Measurements from ENCODE around the gene RC3H2.
"Not testable (repeated sequence)": the region's sequence is repeated elsewhere in the genome, so short reads cannot be mapped to it uniquely, and the experiment has no call there.

The RC3H2 gene

DNA sequence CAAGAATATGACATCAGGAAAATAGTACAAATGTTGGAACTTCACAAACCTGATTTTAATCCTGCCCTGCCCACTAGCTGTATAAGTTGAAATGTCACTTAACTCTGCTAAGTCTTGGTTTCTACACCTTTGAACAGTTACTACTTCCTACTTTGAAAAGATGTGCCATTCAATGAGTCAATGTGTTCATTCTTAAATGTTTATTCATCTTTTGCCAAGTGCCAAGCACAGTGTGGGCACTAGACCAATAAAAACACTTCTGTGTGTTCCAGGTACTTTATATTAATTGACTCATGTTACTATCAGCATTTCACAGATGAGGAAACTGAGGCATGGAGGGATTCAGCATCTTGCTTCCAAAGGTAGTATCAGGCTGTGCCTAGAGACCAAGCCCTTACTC lies 89.6 kb downstream of the RC3H2 start:
- no peak for DNase-seq
- intact Hi-C loops (cut with DNase I) = loop anchor here (10.0 kb wide), 3 partner anchors 461 to 721 kb away; partner anchors contain the start of gene TTLL11

DNA sequence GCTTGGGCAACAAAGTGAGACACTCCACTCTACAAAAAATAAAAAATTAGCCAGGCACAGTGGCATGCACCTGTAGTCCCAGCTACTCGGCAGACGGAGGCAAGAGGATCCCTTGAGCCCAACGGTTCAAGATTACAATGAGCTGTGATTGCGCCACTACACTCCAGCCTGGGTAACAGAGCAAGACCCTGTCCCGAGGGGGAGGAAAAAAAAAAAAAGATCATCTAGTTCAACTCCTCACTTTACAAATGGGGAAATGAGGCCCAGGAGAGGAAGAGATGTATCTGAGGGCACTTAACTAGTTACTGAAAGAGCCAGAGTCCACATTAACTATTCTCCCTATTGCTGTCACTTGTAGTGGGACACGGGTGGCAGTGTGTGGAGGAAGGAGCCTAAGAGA lies 90.6 kb downstream of the RC3H2 start:
- DNase-seq = no peak
- intact Hi-C loops (cut with DNase I) = loop anchor here (10.0 kb wide), 3 partner anchors 460 to 720 kb away; partner anchors contain the start of gene TTLL11

DNA sequence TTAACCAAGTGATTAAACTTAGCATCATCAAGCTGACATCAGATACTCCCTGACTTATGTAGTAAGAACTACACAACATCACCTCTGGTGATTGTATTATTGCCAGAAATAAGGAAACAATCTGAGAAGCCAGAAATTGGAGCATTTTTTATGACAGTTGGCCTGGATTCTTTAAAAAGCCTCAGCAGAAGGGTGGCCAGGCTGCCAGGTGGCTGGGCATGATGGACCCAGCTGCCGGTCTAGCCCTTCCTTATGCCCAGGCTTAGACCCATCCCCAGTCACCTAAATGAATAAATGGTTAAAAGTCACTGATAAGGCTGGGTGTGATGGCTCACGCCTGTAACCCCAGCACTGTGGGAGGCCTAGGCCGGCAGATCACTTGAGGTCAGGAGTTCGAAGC lies 92.4 kb downstream of the RC3H2 start:
- intact Hi-C loops (cut with DNase I) = loop anchor here (10.0 kb wide), 3 partner anchors 458 to 718 kb away; partner anchors contain the start of gene TTLL11
- DNase-seq = no peak

DNA sequence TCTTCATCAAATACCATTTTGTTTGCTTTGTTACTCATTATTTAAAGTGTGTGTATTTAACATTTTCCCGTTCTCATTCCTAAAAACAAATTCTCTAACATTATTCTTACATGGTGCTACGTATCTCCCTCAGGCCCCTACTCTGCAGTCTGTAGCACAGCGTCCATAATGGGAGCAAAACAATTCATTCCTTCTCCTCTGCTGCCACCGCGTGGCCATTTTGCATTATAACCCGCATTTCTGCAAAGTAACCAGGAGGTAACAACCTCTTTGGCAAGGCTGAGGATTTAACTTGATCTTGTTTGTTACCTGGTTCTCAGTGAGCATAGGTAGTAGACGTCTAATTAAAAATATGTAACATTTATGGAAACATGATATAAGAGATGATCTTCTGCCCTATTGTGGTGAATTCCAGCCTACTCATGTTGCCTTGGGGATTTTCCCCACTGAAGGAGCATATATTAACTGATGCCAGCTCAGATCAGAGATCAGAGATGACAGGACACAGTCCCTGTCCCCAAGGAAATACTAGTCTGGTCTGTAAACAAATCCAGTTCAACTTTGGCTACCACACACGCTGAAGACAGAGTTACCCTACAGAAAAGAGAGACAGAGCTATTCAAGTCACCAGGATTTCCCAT lies 94.7 kb downstream of the RC3H2 start:
- DNase-seq = peak; percentile 64 to 96 (median 84)
- intact Hi-C loops (cut with DNase I) = loop anchor here (1.0 to 10.0 kb wide), 4 partner anchors 345 to 716 kb away; partner anchors contain the start of gene TTLL11

DNA sequence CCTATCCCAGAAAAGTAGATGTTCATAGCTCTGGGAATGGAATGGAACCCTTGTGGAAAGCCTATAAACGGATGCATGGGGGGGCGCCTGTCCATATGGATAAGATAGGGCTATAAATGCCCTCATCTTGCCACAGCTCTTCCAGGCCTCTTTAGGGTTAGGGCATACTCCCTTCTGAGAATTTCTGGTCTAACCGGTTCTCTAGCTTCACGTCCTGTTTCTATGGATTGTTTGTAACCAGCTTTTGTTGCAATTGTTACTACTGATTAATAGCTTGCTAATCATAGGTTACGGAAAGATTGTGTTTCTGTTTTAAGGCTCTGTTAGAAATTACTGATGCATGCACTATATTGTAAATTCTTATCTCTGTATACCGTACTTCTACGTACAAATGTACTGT lies 95.9 kb downstream of the RC3H2 start:
- DNase-seq; intact Hi-C loops (cut with DNase I): not testable (repeated sequence)

DNA sequence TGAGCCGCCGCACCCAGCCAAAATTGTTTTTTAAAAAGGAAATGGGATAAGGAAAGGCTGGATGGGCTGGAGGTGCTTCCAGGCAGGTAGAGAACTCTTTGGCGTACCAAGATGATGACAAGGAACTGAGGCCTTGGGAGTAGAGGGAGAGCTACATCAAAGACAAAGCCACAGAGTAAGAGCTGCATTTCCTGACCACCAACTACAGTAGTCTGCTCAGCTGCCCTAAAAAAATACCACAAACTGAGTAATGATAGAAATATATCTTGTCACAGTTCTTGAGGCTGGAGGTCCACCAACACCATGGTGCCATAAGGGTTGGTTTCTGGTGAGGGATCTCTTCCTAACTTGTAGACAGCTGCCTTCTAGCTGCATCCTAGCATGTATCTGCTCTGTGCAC lies 97.0 kb downstream of the RC3H2 start:
- intact Hi-C loops (cut with DNase I) = no loop called here
- no peak for DNase-seq

DNA sequence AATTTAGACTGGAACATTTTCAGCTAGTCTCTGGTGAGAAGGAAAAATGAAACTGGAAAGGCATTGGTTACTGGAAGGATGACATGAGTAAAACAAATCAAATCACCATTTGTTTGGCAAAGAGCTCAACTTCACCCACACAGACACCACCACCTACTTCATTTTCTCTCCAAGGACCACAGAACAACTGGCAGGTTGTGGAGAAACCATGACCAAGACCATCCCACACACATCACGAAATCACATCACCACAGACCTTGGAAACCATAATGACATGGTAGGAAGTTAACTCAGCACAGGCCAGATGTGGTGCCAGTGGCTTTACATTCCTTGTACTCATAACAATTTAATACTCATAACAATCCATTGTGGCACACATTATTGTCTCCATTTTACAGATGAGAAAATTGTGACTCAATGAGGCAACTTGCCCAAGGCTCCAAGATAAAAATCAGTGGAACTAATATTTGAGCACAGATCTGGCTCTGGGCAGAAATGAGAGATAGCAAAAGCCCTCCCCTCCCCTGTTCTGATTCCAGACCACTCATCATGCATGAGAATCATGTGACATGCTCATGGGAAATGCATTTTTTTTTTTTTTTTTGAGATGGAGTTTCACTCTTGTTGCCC lies 97.8 kb downstream of the RC3H2 start:
- DNase-seq = no peak
- intact Hi-C loops (cut with DNase I) = no loop called here

DNA sequence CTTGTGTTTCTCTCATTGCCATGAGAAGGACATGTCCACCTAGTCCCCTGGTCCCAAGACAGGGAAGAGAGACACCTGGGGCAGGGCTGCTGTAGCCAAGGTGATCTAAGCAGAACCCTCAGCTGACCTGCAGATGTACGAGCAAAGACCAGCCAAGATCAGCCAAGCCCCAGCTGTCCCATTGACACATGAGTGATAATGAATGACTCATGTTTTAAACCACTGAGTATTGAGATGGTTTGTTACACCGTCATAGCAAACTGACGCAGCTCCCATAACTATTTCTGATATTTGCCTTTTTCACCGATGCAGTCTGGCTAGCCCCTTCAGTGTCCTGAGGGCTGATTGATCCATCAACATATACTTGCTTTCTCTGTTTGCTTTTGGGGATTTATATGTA lies 98.5 kb downstream of the RC3H2 start:
- DNase-seq = no peak
- intact Hi-C loops (cut with DNase I) = no loop called here

DNA sequence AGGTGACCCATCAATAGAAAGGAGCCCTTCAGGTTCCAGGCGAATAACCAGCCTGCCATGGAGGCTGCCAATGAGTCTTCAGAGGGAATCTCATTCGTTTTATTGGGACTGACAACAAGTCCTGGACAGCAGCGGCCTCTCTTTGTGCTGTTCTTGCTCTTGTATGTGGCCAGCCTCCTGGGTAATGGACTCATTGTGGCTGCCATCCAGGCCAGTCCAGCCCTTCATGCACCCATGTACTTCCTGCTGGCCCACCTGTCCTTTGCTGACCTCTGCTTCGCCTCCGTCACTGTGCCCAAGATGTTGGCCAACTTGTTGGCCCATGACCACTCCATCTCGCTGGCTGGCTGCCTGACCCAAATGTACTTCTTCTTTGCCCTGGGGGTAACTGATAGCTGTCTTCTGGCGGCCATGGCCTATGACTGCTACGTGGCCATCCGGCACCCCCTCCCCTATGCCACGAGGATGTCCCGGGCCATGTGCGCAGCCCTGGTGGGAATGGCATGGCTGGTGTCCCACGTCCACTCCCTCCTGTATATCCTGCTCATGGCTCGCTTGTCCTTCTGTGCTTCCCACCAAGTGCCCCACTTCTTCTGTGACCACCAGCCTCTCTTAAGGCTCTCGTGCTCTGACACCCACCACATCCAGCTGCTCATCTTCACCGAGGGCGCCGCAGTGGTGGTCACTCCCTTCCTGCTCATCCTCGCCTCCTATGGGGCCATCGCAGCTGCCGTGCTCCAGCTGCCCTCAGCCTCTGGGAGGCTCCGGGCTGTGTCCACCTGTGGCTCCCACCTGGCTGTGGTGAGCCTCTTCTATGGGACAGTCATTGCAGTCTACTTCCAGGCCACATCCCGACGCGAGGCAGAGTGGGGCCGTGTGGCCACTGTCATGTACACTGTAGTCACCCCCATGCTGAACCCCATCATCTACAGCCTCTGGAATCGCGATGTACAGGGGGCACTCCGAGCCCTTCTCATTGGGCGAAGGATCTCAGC lies 104.8 kb downstream of the RC3H2 start, which contains the start of gene OR1K1:
Gene OR1K1, plus strand, starts transcription at position 58 of the 995 bp plus-strand sequence. Its CDS starts 0 bp downstream, at position 58.
- intact Hi-C loops (cut with DNase I) = no loop called here

DNA sequence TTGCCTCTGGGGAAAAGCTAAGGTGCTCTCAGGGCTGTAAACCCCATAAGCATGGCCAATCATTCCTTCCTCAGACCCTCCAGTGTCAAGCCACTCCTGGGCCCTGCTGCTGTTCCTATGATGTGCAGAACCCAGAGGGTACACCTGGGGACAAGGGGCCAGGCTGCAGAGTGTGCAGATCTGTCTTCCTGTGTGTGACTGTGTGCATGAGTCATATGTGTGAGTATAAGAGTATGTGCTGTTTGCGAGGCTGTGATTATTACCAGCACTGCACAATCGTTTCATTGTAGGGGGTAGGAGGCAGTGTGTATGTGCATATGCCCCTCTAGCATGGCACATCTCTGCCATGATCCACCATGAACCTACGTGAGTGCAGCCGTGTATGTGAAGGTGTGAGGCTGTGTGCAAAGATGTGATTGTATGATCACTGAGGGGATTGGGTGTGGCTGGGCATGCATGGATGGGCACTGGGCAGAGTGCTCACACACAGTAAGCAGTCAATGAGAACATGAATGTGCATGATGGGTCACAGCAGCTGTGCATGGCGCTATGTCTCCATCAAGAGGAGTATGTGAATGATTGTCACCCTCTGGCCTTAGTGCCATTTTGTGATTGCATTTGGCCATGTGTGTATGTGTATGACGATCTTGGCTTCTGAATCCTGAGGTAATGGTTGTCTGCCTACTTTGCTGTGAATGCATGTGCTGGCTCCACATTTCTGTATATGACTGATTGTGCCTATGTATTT lies 107.7 kb downstream of the RC3H2 start:
- DNase-seq = no peak
- intact Hi-C loops (cut with DNase I) = no loop called here

More for the DNA sequence above, 104.8 kb downstream of the RC3H2 start, which contains the start of gene OR1K1:
- no peak for DNase-seq

All from posterior cingulate gyrus (tissue), 11 donors.